Central memory CD8-positive, alpha-beta T cell (primary cell): ENCODE results near the gene CAMTA1.

ENCODE experiments used
- ATAC-seq: fragments of 150-1000 bp; cut with Tn5 transposase; replicated peaks from 2 replicates; pipeline ENCODE4 v1.10.0; 2022; ENCODE audit warnings: mild to moderate bottlenecking, moderate FRiP score, moderate number of reproducible peaks; ENCODE audit not compliant: poor library complexity, severe bottlenecking; ENCODE audit errors: extremely low read depth
- DNase-seq, 2 donors: peaks; one replicate each; pipeline ENCODE4 v3.0.0; 2021; ENCODE audit warnings: low spot score in 2 of 2
- H3K27ac Mint-ChIP-seq: one replicate; pipeline ENCODE4 v1.8.0; 2022; ENCODE audit warnings: low read depth, mild to moderate bottlenecking, moderate library complexity, mixed read lengths
- H3K27me3 Mint-ChIP-seq: one replicate; pipeline ENCODE4 v1.8.0; 2022; ENCODE audit warnings: mixed read lengths
- H3K36me3 Mint-ChIP-seq: one replicate; pipeline ENCODE4 v1.8.0; 2022; ENCODE audit warnings: mild to moderate bottlenecking, moderate library complexity, mixed read lengths; ENCODE audit not compliant: insufficient read depth
- H3K4me1 Mint-ChIP-seq: one replicate; pipeline ENCODE4 v1.8.0; 2022; ENCODE audit warnings: mixed read lengths
- H3K4me3 Mint-ChIP-seq: one replicate; pipeline ENCODE4 v1.8.0; 2022; ENCODE audit warnings: mild to moderate bottlenecking, moderate library complexity, mixed read lengths
- H3K9me3 Mint-ChIP-seq: one replicate; pipeline ENCODE4 v1.8.0; 2022; ENCODE audit warnings: mixed read lengths

Gene CAMTA1

DNA sequence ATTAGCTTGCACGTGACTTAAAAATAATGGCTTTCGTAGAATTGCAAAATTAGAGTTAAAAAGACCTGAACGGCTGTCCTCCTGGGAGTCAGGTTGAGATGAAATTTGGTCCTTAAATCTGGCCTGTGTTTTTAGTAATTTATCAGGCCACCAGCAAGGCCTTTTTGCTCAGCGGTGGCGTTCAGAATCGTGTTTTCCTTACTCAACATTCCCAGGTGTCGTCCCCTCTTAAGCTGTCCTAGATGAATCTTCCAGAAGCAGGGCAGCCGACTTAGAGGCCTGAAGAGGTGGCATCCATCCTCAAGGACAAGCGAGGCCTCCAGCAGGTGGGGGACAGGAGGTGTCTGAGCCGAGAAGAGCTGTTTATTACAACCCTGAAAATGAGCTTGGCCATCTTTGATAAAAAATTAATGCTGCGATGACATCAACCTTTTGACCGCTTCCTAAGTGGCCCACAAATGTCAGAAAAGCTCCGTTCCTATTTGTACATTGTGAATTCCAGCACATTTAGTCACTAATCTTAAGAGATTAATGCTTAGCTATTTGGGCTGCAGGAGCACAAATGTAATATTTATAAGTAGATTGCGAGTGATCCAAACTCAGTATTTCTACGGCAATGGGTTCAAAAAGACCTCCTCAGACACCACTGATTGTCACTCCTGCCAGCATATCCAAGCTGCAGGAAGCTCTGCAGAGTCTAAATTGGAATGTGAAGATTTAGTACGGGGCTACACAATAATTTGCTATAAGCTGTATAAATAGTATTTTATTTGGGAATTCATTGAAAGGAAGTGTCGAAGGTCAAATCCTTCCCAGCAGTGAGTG lies 641.7 kb downstream of the CAMTA1 start:
- Mint-ChIP-seq H3K27ac (no peak overlapping the region), H3K4me3 (no peak overlapping the region), H3K36me3 (no peaks in the 10 kb centered on the region), H3K9me3 (no peaks in the 10 kb centered on the region), H3K27me3 (peaks cover 14% of the 10 kb centered on the region), H3K4me1 (peaks cover 2% of the 10 kb centered on the region)
- DNase-seq = no peak
- ATAC-seq = no peak

- no peak for DNase-seq
- no peak overlapping the region for H3K27ac Mint-ChIP-seq
- H3K4me3 Mint-ChIP-seq = no peak overlapping the region
- peaks cover 8% of the 10 kb centered on the region for H3K27me3 Mint-ChIP-seq
- ATAC-seq = no peak
- H3K9me3 Mint-ChIP-seq = no peaks in the 10 kb centered on the region
- no peaks in the 10 kb centered on the region for H3K4me1 Mint-ChIP-seq
- H3K36me3 Mint-ChIP-seq = no peaks in the 10 kb centered on the region
Measured at GRCh38 chr1:7427605-7428300, 642.5 kb downstream of the CAMTA1 start.

- Mint-ChIP-seq H3K4me3 (no peak overlapping the region), H3K36me3 (no peaks in the 10 kb centered on the region), H3K9me3 (no peaks in the 10 kb centered on the region), H3K4me1 (no peaks in the 10 kb centered on the region), H3K27me3 (no peaks in the 10 kb centered on the region), H3K27ac (no peak overlapping the region)
- DNase-seq = no peak
- no peak for ATAC-seq
Measured at GRCh38 chr1:7429290-7429689, 644.0 kb downstream of the CAMTA1 start.

DNA sequence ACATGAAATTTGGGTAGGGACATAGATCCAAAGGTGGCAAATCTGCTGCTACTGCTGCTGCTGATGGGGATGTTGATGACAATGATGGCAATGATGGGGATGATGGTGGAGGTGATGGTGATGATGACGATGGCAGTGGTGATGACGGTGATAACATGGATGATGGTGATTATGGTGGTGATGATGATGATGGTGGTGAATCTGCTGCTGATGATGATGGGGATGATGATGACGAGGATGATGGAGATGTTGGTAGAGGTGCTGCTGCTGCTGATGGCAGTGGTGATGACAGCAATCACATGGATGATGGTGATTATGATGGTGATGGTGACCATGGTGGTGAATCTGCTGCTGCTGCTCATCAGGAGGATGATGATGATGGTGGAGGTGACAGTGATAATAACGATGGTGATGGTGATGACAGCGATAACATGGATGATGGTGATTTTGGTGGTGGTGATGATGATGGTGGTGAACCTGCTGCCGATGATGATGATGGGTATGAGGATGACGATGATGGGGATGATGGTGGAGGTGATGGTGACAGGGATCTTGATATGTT lies 644.9 kb downstream of the CAMTA1 start:
- no peaks in the 10 kb centered on the region for H3K36me3 Mint-ChIP-seq
- no peaks in the 10 kb centered on the region for H3K9me3 Mint-ChIP-seq
- no peak for ATAC-seq
- no peaks in the 10 kb centered on the region for H3K27me3 Mint-ChIP-seq
- no peak overlapping the region for H3K27ac Mint-ChIP-seq
- H3K4me3 Mint-ChIP-seq = no peak overlapping the region
- DNase-seq = no peak
- no peaks in the 10 kb centered on the region for H3K4me1 Mint-ChIP-seq

- Mint-ChIP-seq H3K27me3 (peaks cover 2% of the 10 kb centered on the region), H3K4me3 (no peak overlapping the region), H3K36me3 (no peaks in the 10 kb centered on the region), H3K4me1 (no peaks in the 10 kb centered on the region), H3K27ac (no peak overlapping the region), H3K9me3 (no peaks in the 10 kb centered on the region)
- no peak for ATAC-seq
- DNase-seq = no peak
Measured at GRCh38 chr1:7430691-7431090, 645.4 kb downstream of the CAMTA1 start.

DNA sequence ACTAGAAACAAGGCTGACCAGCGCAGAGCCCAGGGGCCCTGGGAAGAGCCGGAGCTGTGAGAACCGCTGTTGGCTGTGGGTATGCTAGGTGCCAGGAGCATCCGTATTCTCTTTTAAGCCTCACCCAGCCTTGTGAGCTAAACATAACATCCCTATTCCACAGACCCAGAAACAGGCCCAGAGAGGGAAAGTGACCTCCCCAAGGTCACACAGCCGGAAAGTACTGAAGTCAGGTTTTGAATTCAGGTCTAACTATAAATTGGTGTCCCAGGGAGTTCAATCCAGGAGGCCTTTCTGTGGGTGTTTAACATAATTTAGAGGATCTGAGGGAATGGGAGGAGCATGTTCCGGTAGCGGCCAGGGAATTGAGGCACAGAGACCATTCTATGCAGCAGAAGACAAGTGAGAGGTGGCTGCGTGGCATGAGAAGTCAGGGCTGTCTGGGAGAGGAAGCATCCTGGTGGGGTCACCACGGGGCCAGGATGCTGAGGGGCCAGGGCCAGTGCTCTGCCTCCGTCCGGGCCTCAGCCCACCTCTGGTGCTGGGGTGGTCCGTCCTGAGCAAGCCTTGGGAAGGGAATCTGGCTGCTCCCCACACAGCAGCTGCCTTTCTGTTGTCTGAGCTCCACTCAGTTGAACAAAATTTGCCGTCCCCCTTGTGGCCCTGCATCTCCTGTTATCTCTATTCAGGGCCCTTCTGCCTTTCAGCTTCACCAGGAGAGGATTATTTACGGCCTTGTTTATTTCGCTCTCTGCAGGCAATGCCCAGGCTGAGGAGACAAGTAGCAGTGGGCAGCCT lies 647.0 kb downstream of the CAMTA1 start:
- DNase-seq (no peak), ATAC-seq (no peak)
- H3K27ac Mint-ChIP-seq = no peak overlapping the region
- peaks cover 18% of the 10 kb centered on the region for H3K27me3 Mint-ChIP-seq
- H3K36me3 Mint-ChIP-seq = no peaks in the 10 kb centered on the region
- no peaks in the 10 kb centered on the region for H3K4me1 Mint-ChIP-seq
- no peaks in the 10 kb centered on the region for H3K9me3 Mint-ChIP-seq
- H3K4me3 Mint-ChIP-seq = no peak overlapping the region

DNA sequence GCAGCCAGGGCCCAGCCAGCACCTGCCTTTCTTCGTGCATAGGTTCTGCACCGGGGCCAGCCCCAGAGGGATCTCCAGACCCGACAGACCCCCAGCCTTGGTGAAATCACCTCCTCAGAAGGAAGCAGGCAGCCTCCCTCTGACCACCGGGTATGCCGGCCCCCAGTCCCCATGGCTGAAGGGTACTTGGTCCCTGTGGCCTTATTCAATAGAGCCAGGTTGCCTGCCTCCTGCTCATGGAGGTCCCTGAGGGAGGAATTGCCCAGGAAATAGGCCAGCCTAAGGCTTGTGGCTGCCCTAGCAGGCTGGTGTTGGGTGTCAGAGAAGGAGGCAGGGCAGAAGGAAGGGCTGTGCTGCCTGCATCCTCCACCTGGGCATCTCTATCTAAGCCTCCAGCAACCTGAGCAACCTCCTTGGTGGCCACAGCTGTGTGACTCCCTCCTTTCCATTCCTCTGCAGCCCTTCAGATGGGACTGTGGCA lies 647.7 kb downstream of the CAMTA1 start:
- Mint-ChIP-seq H3K9me3 (no peaks in the 10 kb centered on the region), H3K27me3 (peaks cover 23% of the 10 kb centered on the region), H3K27ac (no peak overlapping the region), H3K4me3 (no peak overlapping the region), H3K4me1 (no peaks in the 10 kb centered on the region), H3K36me3 (no peaks in the 10 kb centered on the region)
- no peak for ATAC-seq
- DNase-seq = no peak

- Mint-ChIP-seq H3K9me3 (no peaks in the 10 kb centered on the region), H3K27me3 (peaks cover 23% of the 10 kb centered on the region), H3K4me3 (no peak overlapping the region), H3K27ac (no peak overlapping the region), H3K4me1 (no peaks in the 10 kb centered on the region), H3K36me3 (no peaks in the 10 kb centered on the region)
- no peak for ATAC-seq
- no peak for DNase-seq
Measured at GRCh38 chr1:7434566-7434965, 649.3 kb downstream of the CAMTA1 start.

GRCh38 chr1:7435276-7436055 lies 650.2 kb downstream of the CAMTA1 start:
- Mint-ChIP-seq H3K4me3 (no peak overlapping the region), H3K27ac (no peak overlapping the region), H3K27me3 (peaks cover 23% of the 10 kb centered on the region), H3K4me1 (no peaks in the 10 kb centered on the region), H3K9me3 (no peaks in the 10 kb centered on the region), H3K36me3 (no peaks in the 10 kb centered on the region)
- no peak for ATAC-seq
- no peak for DNase-seq

GRCh38 chr1:7436056-7437005 lies 651.1 kb downstream of the CAMTA1 start:
- H3K4me1 Mint-ChIP-seq = no peaks in the 10 kb centered on the region
- H3K36me3 Mint-ChIP-seq = no peaks in the 10 kb centered on the region
- no peak overlapping the region for H3K4me3 Mint-ChIP-seq
- peaks cover 23% of the 10 kb centered on the region for H3K27me3 Mint-ChIP-seq
- H3K9me3 Mint-ChIP-seq = no peaks in the 10 kb centered on the region
- DNase-seq = no peak
- ATAC-seq = no peak
- H3K27ac Mint-ChIP-seq = no peak overlapping the region

DNA sequence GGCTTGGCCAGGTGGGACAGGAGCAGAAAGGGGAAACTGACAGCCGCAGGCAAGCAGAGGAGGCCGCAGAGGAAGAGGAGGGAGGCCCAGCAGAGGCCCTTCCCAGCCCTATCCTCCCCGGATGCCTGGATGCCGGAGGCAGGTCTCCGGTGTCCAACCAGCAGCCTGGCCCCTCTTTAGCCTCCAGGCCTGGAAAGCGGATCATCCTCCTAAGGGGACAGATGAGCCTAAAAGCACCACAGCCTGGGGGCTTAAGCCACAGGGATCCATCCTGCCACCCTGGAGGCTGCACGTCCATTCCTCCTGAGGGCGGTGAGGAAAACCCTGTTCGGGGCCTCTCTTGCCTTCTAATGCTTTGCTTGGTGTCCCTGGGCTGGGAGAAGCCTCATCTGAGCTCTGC lies 651.8 kb downstream of the CAMTA1 start:
- Mint-ChIP-seq H3K4me1 (no peaks in the 10 kb centered on the region), H3K27me3 (peaks cover 29% of the 10 kb centered on the region), H3K36me3 (no peaks in the 10 kb centered on the region), H3K9me3 (no peaks in the 10 kb centered on the region), H3K27ac (no peak overlapping the region), H3K4me3 (no peak overlapping the region)
- no peak for DNase-seq
- ATAC-seq = no peak
